HPDE6-E6E7 (cell line): Measurements from ENCODE around the gene DUSP23.

Experiments
- DNase-seq: peaks from one replicate; pipeline ENCODE4 v3.0.0; 2011; ENCODE audit warnings: missing footprints; ENCODE audit errors: extremely low spot score

The DUSP23 gene

DNA sequence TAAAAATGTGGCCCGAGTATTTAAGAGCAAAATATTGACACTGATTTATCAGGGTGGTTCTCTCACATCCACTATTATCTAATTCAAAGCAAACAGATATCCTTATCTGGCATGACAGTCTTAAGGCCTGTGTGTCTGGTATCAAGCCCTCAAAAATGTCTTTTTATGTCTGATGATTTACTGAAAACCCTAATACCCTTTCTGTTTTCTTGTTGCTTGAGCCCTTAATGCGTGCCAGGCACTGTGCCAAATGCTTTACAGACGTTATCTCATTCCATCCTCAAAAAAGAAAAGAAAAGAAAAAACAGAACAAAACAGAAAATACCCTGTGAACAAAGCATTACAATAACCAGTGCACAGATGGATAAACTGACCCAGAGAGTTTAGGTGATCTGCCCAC, 5.7 kb downstream of the DUSP23 start:
- DNase-seq, result no peak

DNA sequence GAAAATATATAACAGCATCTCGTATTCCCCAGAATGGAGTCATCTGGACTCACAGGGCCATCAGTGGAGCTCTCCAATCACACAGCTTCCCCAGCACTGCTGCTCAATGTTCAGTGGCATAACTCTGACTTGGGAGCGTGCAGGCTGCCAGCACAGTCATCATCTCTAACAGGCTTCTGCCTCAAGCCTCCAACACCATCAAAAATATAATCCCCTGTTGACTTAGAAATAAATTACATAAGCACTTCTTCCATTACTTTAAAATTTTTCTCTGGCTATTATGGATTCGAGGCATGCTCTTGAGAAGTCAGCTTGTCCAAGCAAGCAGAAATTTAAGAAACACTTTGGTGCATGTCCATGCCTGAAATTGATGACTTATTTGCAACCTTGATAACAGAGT, 6.2 kb downstream of the DUSP23 start:
- DNase-seq, result no peak

GRCh38 chr1:159790237-159790917, 9.6 kb downstream of the DUSP23 start:
- DNase-seq, result no peak

- no peak for DNase-seq
Measured at GRCh38 chr1:159791031-159791430, 10.3 kb downstream of the DUSP23 start.

DNA sequence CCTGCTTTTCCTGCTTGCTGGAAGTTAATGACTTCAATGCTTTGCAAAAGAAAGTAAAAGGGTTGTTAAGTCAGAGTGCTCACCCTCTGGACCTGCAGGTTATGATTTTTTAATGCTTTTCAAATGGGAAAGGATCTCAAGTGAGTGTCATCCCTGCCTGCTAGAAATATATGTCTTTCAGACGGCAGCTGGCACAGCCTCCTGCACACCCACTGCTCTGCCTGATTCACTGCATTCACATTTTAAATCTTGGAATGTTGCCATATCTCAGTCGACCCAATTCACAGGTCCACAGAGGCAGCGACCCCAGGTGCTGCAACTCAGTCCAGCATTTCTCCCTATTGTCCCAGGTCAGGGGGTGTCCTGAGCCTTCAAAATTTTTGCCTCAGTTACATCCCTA, 10.7 kb downstream of the DUSP23 start:
- no peak for DNase-seq

DNA sequence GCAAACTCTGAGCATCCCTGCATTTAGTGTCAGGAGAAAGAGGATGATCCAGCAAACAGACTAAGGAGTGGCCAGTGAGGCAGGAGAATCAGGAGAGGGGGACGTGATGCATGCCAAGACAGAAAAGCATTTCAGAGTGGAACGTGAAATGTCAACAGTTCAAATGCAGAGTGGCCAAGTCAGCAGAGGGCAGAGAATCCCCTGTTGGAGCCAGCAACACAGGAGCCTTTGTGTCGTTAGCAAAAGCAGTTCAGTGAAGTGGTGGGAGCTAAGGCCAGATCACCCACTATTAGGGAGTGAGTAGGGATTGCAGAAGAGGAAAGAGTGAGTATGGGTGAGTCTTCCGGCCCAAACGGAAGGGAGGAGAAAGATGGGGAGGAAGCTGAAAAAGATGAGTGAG, 14.8 kb downstream of the DUSP23 start:
- DNase-seq, result no peak

DNA sequence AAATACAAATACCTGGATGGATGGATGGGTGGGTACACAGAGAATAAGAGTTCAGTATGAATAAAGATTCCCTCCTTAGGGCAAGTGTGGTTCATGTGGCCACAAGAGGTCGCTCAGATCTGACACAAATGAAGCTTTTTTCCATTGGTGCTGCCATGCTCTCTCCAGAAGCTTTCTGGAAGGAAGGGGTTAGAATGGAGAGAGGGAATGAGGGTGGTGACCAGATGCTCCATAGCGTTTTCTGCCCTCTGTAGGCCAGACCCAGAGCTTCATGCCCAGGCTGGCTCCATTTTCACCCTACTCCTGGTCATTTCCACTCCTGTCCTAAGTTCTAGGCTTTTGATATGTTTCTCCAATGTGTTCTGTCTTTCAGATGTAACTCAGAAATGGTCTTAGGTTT, 18.1 kb downstream of the DUSP23 start:
- DNase-seq, result peak; percentile 67

DNA sequence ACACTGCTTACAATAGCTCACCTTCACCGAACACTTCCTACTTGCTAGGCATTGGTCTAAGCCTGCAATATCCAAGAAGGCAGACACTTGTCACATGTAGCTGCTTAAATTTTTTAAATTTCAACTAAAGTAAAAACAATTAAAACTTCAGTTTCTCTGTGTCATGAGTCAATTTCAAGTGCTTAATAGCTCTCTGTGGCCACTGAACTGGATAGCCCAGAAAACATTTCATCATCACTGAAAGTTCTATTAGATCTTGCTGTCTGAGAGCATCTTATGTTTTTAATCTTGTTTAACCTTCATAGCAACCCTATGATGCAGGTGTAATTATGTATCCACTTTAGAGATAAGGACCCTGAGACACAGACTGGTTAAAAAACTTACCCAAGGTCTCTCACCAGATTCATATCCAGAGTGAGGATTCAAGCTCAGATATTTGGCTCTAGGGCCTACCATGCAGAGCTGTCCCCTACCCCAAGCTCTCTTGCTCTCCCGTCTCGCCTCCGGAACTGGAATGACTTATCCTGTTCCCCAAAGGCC, 18.8 kb downstream of the DUSP23 start:
- DNase-seq, result no peak

DNA sequence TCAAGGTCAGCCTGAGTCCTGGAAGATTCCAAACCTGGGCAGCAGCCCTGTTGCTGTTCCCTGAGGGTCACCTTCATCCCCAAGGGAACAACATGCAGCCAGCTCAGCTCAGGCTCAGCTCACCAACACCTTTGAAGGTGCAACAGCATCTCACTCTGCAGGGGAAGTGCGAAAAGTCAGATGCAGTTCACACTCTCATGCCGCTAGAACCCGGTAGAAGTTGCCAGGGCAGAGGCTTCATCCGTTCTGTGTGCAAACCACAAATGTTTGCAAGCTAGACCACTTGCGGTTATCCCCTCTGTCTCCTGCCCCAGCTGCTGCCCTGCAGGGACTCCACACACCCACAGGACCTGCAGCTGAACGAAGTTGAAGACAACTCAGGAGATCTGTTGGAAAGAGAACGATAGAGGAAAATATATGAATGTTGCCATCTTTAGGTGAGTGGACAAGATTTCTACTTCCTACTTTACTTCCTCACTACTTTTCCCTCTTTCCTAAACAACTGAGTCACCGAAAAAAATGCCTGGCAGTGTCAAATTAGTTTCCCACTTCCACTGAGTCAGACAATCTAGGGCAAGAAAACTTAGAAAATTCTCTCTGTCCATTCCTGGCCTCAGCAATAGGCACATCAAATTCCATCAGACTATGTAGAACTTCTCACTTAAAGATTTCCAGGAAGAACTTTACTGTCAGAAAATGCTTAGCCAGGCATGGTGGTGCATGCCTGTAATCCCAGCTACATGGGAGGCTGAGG, 19.6 kb downstream of the DUSP23 start:
- DNase-seq, result no peak

DNA sequence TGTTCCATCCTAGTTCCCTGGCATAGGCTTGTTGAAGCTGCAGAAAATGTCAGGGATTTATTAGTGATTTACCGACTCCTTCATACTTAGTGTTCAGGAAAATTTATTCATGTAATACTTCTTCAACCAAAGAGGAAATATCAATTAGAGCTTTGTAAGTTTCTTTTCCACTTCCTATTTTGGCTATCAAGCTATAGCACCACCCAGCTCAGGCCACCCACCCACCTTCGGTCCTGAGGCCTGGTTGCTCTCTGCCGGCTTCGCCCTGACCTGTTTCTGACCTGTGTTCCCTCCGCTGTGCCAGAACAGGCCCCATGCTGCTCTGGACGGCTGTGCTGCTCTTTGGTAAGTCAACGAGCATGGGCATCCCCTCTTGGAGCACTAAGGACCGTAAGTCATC, 21.3 kb downstream of the DUSP23 start, which contains the start of gene FCRL6:
Gene FCRL6 (plus strand): TSS at position 250 of the 400 bp plus-strand sequence. CDS start 65 bp downstream, at position 315.
- no peak for DNase-seq

DNA sequence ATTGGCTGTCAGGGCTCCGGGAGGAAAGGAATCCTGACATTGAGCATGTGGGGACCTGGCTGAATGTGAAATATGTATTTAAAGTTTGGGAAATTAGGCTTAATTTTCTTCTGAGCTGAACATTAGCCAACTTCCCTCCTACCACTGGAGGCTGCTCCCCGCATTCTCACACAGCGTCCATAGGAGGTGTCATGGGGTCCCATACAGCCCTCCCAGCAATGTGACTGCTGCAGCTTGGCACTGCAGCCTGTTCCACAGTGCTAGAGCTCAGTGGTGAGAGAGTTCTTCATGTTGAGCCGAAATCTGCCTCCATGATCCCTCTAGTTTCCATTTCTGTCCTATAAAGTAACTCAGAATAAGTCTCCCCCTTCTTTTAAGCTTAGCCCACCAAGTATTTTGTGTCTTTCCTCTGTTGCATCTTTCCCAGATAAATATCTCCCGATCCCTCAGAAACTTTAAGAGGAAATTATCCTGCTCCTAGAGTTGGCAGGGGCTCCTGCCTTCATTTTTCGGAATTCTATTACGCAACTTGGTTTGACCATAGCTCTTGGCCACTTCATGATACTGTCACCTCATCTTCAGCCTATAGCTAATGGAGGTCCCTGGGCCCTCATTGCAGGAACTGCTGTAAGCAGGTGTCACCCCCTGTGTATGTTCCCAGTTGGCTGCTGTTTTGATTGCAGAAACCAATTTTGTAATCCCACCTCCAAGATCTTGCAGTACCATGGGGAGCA, 23.4 kb downstream of the DUSP23 start:
- no peak for DNase-seq

- DNase-seq, result no peak
Measured at GRCh38 chr1:159804924-159805323, 24.2 kb downstream of the DUSP23 start.

- no peak for DNase-seq
Measured at GRCh38 chr1:159815926-159816325, 35.2 kb downstream of the DUSP23 start.

DNA sequence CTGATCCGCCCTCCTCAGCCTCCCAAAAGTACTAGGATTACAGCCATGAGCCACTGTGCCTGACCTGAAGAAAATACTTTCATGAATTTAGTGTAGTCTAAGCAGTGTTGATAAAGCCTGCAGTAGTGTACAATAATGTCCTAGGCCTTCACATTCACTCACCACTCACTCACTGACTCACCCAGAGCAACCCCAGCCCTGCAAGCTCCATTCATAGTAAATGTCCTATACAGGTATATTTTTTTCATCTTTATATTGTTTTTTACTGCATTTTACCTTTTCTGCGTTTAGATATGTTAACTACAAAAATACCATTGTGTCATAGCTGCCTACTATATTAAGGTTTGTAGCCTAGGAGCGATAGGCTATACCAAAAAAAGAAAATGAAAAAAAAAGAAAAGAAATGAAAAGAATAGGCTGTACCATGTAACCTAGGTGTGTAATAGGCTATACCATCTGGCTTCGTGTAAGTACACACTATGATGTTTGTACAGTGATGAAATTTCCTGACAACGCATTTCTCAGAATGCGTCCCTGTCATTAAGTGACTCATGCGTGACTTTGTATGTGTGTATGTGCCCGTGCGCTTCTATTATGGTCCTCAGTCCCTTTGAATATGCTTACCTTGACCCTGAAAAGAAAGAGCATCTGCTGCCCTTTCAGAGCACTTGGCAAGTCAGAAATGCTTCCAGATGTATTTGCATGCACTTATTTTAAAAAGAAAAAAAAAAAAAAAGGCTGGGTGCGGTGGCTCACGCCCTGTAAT, 36.7 kb downstream of the DUSP23 start:
- DNase-seq, result no peak

- DNase-seq, result peak; percentile 38
Measured at GRCh38 chr1:159821171-159821867, 40.6 kb downstream of the DUSP23 start.

GRCh38 chr1:159823406-159823805, 42.6 kb downstream of the DUSP23 start:
- DNase-seq, result no peak

GRCh38 chr1:159825564-159825963, 44.8 kb downstream of the DUSP23 start:
- no peak for DNase-seq

DNA sequence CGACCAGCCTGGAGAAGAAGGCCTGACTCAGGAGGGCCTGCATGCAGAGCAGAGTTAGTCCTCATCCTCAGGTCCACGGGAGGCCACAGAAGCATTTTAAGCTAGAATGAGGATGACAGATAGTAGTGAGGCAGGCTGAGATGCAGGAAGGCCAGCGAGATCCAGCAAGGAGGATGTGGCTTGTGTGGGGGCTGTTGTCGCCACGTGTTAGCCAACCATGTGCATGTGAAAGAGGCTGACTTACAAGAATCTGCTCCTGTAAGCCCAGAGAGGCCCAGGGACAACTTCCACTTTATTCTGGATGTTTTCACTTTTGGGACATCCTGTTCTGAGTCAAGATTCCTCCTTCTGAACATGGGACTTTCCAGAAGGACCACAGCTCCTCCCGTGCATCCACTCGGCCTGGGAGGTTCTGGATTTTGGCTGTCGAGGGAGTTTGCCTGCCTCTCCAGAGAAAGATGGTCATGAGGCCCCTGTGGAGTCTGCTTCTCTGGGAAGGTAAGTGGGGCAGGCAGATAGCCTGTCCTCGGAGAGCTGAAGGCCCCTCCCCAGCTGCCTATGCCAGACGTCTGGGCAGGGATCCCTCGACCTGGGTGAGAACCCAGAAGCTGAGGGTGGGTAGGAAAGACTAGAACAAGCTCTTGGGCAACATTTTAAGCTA, 45.8 kb downstream of the DUSP23 start, which contains the start of gene SLAMF8:
Gene SLAMF8 (plus strand): TSS at position 433 of the 661 bp plus-strand sequence. CDS start 26 bp downstream, at position 459.
- DNase-seq, result no peak

DNA sequence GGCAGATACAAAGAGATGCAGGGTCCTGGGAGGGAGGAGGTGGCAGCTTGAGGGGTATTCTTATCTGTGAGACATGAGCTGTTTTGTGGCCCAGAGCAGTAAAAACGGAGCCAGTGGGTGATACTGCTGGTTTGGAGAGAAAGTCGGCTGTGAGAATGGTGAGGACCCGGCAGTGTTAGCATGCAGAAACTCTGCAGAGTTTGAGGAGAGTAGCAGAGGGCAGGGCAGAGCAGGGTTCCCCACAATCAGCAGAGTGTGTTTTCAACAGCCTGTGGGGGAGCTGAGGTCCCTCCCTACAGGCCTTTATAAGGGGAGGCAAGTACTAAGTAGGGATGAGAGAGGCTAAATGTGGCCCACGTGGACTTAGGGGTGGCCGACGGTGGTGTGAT, 46.3 kb downstream of the DUSP23 start:
- no peak for DNase-seq

GRCh38 chr1:159827549-159827948, 46.8 kb downstream of the DUSP23 start:
- DNase-seq, result no peak
